Measurements from ENCODE around the gene SLC35F4. TPM values are rescaled to one million over a fixed set of nuclear protein-coding genes. Genes with fewer than 3 reads are reported as not detected.

SLC35F4 gene
- total and polyA plus RNA-seq, 2 donors (not counting 3 experiments of a cell fraction or from before 2014, with no cell fraction given): not detected

DNA sequence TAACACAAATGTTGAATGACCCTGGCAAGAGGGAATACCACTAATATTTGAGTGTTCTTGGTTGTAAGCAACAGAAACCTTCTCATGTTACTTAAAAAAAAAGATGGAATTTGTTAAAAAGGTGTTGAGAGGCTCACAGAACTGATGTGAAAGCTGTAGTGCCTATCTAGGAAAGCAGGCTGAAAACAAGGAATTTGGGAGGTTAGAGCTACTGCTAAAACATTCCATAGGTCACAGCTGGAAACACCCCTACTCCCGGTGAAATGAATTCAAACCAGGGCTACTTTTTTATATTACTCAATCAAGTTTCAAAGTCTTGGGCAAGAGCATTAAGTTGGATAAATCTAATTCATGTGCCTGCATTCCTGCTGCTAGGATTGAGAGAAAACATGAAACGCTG, 104.1 kb downstream of the SLC35F4 start:
- FAIRE-seq (no peak), DNase-seq (ENCODE audit: low read depth, low spot score) (no peak)
- no peaks in the 10 kb centered on the region for H3K9me1 ChIP-seq (replicated peaks; ENCODE audit: control insufficient read depth, extremely low read depth, insufficient read depth, low read length)
- intact Hi-C loops (cut with micrococcal nuclease) (no loop called here), dilution Hi-C loops (cut with MboI; ENCODE audit: extremely low pct_ligation_motif_present, low sequenced_read_pairs) (no loop called here)
- H3K36me3 ChIP-seq (ENCODE audit: control insufficient read depth in 2 of 2, extremely low read depth in 1 of 2, insufficient read depth in 2 of 2, low read length in 2 of 2): no peaks in the 10 kb centered on the region
- no peak overlapping the region for H2AFZ ChIP-seq (ENCODE audit: low read depth, low read length)
- H3K4me3 ChIP-seq (replicated peaks in 1 of 3; ENCODE audit: insufficient read depth in 1 of 3, low read depth in 1 of 3, low read length in 3 of 3): no peak overlapping the region
- H3K27me3 ChIP-seq (ENCODE audit: control insufficient read depth in 2 of 2, insufficient read depth in 2 of 2, low read length in 2 of 2): no peaks in the 10 kb centered on the region
- H3K79me2 ChIP-seq (ENCODE audit: control insufficient read depth, insufficient read depth, low read length): no peaks in the 10 kb centered on the region
- H3K4me2 ChIP-seq (ENCODE audit: insufficient read depth, low read length): no peak overlapping the region
- no peaks in the 10 kb centered on the region for H3K4me1 ChIP-seq (ENCODE audit: control insufficient read depth, extremely low read depth, insufficient read depth, low read length)
- H3K9ac ChIP-seq (replicated peaks; ENCODE audit: extremely low read depth, insufficient read depth, low read length): no peak overlapping the region
- H3K27ac ChIP-seq (ENCODE audit: insufficient read depth, low read depth, low read length): no peak overlapping the region
- BruUV-seq (replicated peaks): no TSS peak
- POLR2A ChIA-PET: no interaction called here
- H3K9me3 ChIP-seq (replicated peaks; ENCODE audit: control insufficient read depth, insufficient read depth, low read length): no peaks in the 10 kb centered on the region
- no peaks in the 10 kb centered on the region for H4K20me1 ChIP-seq (replicated peaks; ENCODE audit: control insufficient read depth, extremely low read depth, insufficient read depth, low read length)
- TF ChIP-seq POLR2AphosphoS5 (IDR thresholded peaks at IDR 0.05; ENCODE audit: insufficient read depth, low read depth, low read length) (no peak), JUN (IDR thresholded peaks at IDR 0.05; ENCODE audit: borderline replicate concordance, insufficient read depth, insufficient read length, low read depth) (no peak), EZH2 (IDR thresholded peaks at IDR 0.05; ENCODE audit: borderline replicate concordance, low read depth, low read length, severe bottlenecking) (no peak), FOS (IDR thresholded peaks at IDR 0.05; ENCODE audit: borderline replicate concordance, insufficient read depth, low read length) (no peak), GATA2 (IDR thresholded peaks at IDR 0.05; ENCODE audit: insufficient read depth, insufficient read length, low read depth, low read length) (no peak), MYC (IDR thresholded peaks at IDR 0.05; ENCODE audit: low read depth, low read length) (no peak), POLR2A (IDR thresholded peaks at IDR 0.05; ENCODE audit: low read depth, low read length) (no peak)
- TF ChIP-seq, protein P1, sequence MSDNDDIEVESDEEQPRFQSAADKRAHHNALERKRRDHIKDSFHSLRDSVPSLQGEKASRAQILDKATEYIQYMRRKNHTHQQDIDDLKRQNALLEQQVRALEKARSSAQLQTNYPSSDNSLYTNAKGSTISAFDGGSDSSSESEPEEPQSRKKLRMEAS (IDR thresholded peaks at IDR 0.05; ENCODE audit: insufficient read depth, insufficient read length): no peak
- TF ChIP-seq, protein P2, sequence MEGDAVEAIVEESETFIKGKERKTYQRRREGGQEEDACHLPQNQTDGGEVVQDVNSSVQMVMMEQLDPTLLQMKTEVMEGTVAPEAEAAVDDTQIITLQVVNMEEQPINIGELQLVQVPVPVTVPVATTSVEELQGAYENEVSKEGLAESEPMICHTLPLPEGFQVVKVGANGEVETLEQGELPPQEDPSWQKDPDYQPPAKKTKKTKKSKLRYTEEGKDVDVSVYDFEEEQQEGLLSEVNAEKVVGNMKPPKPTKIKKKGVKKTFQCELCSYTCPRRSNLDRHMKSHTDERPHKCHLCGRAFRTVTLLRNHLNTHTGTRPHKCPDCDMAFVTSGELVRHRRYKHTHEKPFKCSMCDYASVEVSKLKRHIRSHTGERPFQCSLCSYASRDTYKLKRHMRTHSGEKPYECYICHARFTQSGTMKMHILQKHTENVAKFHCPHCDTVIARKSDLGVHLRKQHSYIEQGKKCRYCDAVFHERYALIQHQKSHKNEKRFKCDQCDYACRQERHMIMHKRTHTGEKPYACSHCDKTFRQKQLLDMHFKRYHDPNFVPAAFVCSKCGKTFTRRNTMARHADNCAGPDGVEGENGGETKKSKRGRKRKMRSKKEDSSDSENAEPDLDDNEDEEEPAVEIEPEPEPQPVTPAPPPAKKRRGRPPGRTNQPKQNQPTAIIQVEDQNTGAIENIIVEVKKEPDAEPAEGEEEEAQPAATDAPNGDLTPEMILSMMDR (IDR thresholded peaks at IDR 0.05; ENCODE audit: extremely low read depth in 1 of 2, insufficient read depth in 1 of 2, low read depth in 1 of 2, low read length in 2 of 2): no peak
- CTCF ChIA-PET: no interaction called here

All from endothelial cell of umbilical vein (primary cell).